SIG-M5 treated with dmso at 0.1 percent for 504 hours (cell line): ENCODE results near the gene KAT7.
"Not testable (repeated sequence)": the region's sequence is repeated elsewhere in the genome, so short reads cannot be mapped to it uniquely, and the experiment has no call there.

Experiments used
- DNase-seq: peaks from one replicate; lab custom pipeline; 2025; ENCODE audit not compliant: unreplicated experiment; lab: John Stamatoyannopoulos, UW

KAT7 gene

GRCh38 chr17:49798182-49798581 is 9.7 kb downstream of the KAT7 start:
- DNase-seq: no peak

DNA sequence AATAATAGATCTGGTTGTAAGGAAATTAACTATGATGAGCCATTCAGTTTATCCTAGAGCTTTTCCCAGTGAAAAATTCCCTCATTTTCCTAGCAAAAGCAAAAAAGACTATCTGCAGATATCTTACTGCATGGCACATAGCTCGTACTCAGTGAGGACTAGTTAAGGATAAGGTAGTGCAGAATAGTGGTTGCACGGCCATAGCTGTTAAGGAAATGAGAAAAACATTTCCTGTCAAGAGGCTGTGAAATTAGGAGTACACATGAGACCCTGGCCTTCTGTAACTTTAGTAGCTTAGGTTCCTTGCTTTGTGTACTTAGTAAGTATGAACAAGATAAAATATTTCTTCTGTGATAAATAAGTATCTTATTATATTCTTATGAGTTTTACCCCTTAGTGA is 10.3 kb downstream of the KAT7 start:
- DNase-seq: no peak

GRCh38 chr17:49809056-49809455 is 20.6 kb downstream of the KAT7 start:
- DNase-seq: no peak

- no peak for DNase-seq
Measured at GRCh38 chr17:49814781-49815529, 26.5 kb downstream of the KAT7 start.

- DNase-seq: no peak
Measured at GRCh38 chr17:49815761-49816281, 27.3 kb downstream of the KAT7 start.

GRCh38 chr17:49817993-49818392 is 29.5 kb downstream of the KAT7 start:
- no peak for DNase-seq

DNA sequence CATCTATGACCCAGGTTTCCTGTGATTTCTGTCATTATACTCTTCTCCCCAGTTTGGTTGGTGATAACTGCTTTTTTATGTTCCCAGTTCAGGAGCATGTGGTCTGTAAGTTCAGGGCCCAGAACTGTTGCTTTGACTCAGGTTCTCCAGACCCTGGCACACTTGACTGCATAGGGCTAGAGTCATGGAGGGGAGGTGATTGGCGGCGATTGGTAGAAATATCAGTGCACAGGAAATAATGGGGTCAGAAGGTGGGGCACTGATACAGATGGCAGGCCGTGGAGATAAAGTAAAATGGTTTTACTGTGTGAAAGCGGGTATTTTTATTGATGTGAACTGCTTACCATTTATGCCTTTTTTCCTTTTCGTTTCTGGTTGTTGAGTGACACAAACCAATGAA is 30.7 kb downstream of the KAT7 start:
- no peak for DNase-seq

DNA sequence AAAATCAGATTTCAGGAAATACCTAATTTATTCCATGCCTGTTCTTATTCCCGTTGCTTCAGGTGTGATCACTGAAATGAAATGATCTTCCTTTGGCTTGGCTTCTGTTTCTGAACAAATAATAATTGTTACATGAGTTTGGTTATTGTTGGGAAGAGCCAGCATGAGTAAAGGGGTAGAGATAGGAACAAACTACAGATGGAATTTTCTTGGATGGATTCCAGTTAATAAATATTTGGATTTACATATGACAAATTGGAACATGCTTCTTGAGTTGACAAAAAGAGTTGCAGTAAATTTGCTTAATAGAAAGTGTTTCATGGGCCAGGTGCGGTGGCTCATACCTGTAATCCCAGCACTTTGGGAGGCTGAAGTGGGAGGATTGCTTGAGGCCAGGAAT is 31.2 kb downstream of the KAT7 start:
- no peak for DNase-seq

DNA sequence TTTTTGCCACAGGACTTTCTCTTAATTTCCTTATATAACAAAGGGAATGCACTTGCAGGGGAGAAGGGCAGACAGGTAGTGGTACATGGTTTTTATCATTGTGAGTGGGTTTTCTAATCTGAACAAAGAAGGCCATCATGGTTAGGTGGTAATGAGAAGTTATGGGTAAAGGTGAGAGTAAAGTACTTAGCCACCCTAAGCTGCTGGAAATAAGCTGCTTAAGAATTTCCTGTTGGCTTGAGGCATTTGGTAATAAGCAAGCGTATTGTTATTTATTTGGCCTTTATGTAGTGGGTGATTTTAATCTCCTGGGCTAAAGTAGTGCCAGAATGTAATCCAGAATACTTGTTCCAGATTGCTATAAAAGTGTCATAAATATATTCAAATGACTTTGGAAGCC is 32.3 kb downstream of the KAT7 start:
- DNase-seq: no peak

- DNase-seq: no peak
Measured at GRCh38 chr17:49821466-49821865, 33.0 kb downstream of the KAT7 start.

DNA sequence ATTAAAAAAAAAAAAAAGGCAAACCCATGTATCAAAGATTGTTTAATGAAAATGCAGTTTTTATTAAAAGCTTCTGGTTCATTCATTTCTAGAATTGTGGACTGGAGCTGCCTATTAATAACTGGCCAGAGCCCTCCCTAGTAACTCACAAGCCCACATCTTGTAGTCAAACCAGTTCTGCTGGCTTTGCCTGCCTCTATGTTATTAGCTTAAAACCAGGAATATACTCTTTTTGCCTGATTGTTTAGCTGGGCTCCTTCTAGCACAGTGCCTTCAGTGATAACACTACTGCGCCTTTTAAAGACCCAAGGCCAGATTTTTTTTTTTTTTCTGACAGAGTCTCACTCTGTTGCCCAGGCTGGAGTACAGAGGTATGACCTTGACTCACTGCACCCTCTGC is 33.4 kb downstream of the KAT7 start:
- peak; percentile 42 for DNase-seq

DNA sequence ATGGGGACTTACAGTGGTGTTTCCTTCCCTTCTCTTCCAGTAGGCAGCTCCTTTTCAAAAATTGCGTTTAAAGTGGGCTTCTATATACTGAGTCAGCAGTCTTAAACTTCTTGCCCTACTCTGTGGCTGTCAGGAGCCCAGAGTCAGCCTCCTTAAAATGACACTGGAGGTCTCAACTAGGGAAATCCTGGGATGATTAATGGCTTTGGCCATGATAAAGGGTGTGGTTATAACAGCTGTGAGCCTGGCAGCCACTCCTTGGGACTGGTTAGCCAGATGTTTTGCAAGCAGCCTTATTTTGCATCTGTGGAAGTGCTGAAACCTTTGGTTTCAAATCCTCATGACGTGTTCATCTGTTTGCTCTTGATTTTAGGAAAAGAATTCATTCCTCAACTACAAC is 34.3 kb downstream of the KAT7 start:
- no peak for DNase-seq

DNA sequence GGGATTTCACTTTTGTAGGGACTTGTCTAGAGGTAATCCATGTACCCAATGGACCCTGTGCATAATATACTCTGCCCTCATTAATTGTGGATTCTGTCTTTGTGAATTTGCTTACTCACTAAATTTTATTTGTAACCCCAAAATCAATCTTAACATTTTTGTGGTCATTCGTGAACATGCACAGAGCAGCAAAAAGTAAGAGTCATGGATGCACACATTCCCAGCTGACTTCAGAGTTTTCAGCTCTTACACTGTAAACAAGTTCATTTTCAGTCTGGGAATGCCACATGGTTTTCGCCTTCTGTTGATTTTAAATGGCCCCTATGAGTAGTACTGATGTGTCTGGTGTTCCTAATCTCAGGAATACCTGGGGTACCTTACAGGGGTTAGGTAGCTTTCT is 35.1 kb downstream of the KAT7 start:
- DNase-seq: no peak

- DNase-seq: no peak
Measured at GRCh38 chr17:49825645-49826044, 37.2 kb downstream of the KAT7 start.

GRCh38 chr17:49828325-49828724 is 39.8 kb downstream of the KAT7 start:
- not testable (repeated sequence) for DNase-seq

GRCh38 chr17:49829026-49829425 is 40.5 kb downstream of the KAT7 start:
- DNase-seq: no peak

DNA sequence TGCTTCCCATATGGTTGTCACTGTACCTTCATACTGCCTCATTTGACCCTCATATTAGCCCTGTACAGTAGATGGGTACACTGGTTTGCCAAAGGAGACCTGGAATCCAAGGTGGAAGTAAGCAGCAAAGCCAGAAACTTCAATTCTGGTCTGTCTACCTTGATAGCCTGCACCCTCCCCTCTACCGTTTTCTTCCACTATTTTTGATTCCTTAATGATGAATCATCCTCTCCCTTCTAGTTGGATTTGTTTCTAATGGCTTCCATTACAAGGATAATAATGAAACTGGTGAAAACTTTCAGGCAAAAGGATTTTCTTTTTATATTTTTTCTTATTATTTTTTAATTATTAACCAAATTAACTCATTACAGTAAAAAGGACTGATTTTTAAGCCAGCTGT is 42.1 kb downstream of the KAT7 start:
- DNase-seq: no peak

DNA sequence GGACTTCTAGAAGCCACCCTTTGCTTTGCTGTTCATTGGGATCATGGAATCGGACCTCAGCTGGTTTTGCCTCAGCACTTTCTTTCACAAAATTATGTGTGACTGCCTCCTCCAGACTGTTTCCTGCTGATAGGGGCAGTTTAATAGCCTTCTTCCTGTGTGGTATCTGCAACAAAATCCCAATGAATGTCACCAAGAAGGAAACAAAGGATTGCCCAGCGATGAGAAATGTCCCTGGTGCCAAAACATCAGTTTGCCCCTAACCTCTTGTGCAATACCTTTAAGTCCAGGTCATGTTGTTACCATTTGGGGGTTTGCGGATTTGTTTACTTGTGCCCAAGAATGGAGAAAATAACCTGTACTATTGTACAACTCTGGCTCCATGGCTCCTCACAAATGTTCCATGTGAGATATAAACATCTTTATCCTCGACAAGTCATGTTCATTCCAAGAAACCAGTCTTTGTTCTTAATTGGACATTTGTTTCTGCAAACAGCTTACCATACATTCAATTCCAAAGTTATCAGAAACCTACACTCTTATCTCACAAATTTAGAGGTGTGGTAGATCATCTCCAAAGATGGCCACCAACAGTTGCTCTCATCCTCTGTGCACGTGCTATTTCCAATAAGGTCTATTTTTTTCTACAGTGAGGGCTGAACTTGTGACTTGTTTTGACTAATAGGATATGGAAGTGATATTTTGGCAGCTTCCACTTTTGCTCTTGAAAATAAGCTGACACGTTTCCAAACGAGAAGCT is 44.5 kb downstream of the KAT7 start:
- no peak for DNase-seq

GRCh38 chr17:49834118-49834743 is 45.8 kb downstream of the KAT7 start:
- DNase-seq: no peak

GRCh38 chr17:49835472-49835871 is 47.0 kb downstream of the KAT7 start:
- DNase-seq: no peak

DNA sequence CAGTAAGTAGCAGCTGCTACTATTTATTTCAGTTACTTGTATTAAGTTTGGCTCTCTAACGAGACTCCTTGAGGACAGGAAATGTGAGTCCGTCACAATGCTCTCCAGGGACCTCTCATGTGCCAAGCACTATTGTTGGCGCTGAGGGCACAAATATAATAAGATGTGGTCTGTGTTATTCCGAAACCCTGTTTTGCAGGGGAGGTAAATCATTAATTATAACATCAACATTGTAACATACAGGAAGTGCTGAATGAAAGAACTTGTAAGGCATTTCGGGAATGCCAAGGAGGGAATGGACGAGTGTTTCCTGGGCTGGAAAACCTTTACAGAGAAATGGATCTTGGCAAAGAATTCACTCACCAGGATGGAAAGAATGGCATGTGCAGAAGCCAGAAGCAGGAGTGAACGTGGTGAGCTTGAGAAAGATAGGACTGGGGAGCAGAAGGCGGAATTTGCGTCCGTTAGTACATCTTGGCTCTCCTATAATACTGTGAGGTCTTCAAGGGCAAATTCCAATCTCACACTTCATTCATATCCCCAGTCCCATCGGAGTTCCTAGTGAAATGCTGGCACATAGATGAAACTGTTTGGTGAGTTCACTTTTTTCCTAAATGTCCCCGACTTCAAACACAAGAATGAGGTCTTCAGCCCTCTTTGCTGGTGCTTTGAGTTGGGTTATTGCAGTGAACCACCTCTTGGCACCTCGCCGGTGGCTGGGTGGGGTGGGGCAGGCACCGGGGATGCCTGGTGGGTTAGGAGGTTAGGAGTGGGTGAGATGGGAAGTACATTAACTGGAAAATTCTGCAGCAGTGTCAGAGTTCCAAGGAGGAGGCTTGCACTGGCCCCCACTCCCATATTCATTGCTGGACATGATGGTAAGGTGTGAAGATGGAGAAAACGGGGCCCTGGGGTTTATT is 47.9 kb downstream of the KAT7 start:
- DNase-seq: no peak
